Gastrocnemius medialis (tissue), 4 donors: ENCODE measurements around the gene NLK. TPM values are rescaled to one million over a fixed set of nuclear protein-coding genes. Genes with fewer than 3 reads are reported as not detected.

Experiments
- ATAC-seq, 2 donors: fragments of 150-250 bp; one replicate each; pipeline ENCODE4 v1.9.1; 2016
- DNase-seq, 2 donors: peaks; one replicate each; pipeline ENCODE4 v3.0.0-alpha.2; 2019
- H3K27ac ChIP-seq, 4 donors: fragments of 200-600 bp; sonication (generic); 1 replicate in 1 of 4; 2 replicates in 3 of 4; pipeline ENCODE4 v1.5.1; 2016 to 2018; ENCODE audit warnings: mild to moderate bottlenecking in 2 of 4, moderate library complexity in 1 of 4
- H3K27me3 ChIP-seq, 3 donors: fragments of 200-600 bp; sonication (generic) in 2 of 3; 1 replicate in 1 of 3; 2 replicates in 2 of 3; pipeline versions ENCODE4 v1.5.1 to v1.6.0; 2016 to 2019; ENCODE audit warnings: mild to moderate bottlenecking in 1 of 3, moderate library complexity in 1 of 3
- H3K36me3 ChIP-seq, 2 donors: fragments of 200-600 bp; sonication (generic) in 1 of 2; one replicate each; pipeline ENCODE4 v1.5.1; 2017 to 2018
- H3K4me1 ChIP-seq, 2 donors: fragments of 200-600 bp; sonication (generic) in 1 of 2; one replicate each; pipeline ENCODE4 v1.5.1; 2016 to 2017; ENCODE audit warnings: mild to moderate bottlenecking in 2 of 2
- H3K4me3 ChIP-seq, 4 donors: fragments of 200-600 bp; sonication (generic) in 3 of 4; 1 replicate in 1 of 4; 2 replicates in 3 of 4; pipeline ENCODE4 v1.5.1; 2016 to 2019; ENCODE audit warnings: mild to moderate bottlenecking in 2 of 4
- H3K9me3 ChIP-seq, 3 donors: fragments of 200-600 bp; sonication (generic) in 2 of 3; 1 replicate in 1 of 3; 2 replicates in 2 of 3; pipeline ENCODE4 v1.5.1; 2016 to 2019
- CTCF ChIP-seq, 5 experiments: fragments of 450-650 bp in 3 of 5; fragments of 200-600 bp in 2 of 5; sonication (generic) in 2 of 5; IDR thresholded peaks in 4 of 5; conservative IDR thresholded peaks in 1 of 5; 1 replicate in 4 of 5; 2 replicates in 1 of 5; pipeline ENCODE4 v1.5.1; 2016 to 2019; ENCODE audit warnings: antibody characterized with exemption in 5 of 5, mild to moderate bottlenecking in 3 of 5, moderate library complexity in 3 of 5
- POLR2A ChIP-seq, 2 donors: fragments of 450-650 bp; IDR thresholded peaks; one replicate each; pipeline ENCODE4 v1.6.1; 2017; ENCODE audit warnings: antibody characterized with exemption in 2 of 2, mild to moderate bottlenecking in 2 of 2, moderate library complexity in 2 of 2
- in situ Hi-C, 4 donors: fragments of 200-750 bp; cut with MboI; loops; one replicate each; pipeline versions ENCODE4 v1.15.0 to v1.8.0; 2017; ENCODE audit warnings: low sequenced_read_pairs in 4 of 4
- intact Hi-C: fragments of 100-400 bp; cut with DNase I; formaldehyde crosslinking; loops from one replicate; pipeline ENCODE4 v1.15.1; 2023; ENCODE audit warnings: low total_unique reads
- total RNA-seq, 4 donors: library from RNA; depleted of rRNA; stranded (reverse); fragments of >200 nt; gene quantifications; one replicate each; pipeline versions ENCODE4 v1.1.0 to v1.2.3, GENCODE V29; 2016

The NLK gene
- total RNA-seq, 4 donors from 2014 or later, result 6.5 to 11.0 (median 9.1) TPM

- no peaks in the 10 kb centered on the region for H3K4me1 ChIP-seq
- intact Hi-C loops (loop anchor here (2.0 kb wide), 1 partner anchor 19 kb away; no protein-coding TSS in a partner anchor), in situ Hi-C loops (loop anchor here in 1 of 4 donors (25.0 kb wide), 1 partner anchor 92 kb away; no protein-coding TSS in a partner anchor)
- no peaks in the 10 kb centered on the region for H3K9me3 ChIP-seq
- no peak overlapping the region for H3K4me3 ChIP-seq
- DNase-seq, result no peak
- H3K36me3 ChIP-seq, result no peaks in the 10 kb centered on the region
- H3K27me3 ChIP-seq, result no peaks in the 10 kb centered on the region
- H3K27ac ChIP-seq, result no peak overlapping the region
- no peak for ATAC-seq
- TF ChIP-seq POLR2A (IDR thresholded peaks at IDR 0.05), result no peak
- no peak for TF ChIP-seq CTCF (IDR thresholded peaks at IDR 0.05 in 4 of 5, conservative IDR thresholded peaks at IDR 0.05 in 1 of 5)
Observed at GRCh38 chr17:27995554-27995953, 46.9 kb upstream of the NLK start.

GRCh38 chr17:27996202-27997043 lies 46.1 kb upstream of the NLK start:
- Histone ChIP-seq H3K36me3 (no peaks in the 10 kb centered on the region), H3K27ac (no peak overlapping the region), H3K4me1 (no peaks in the 10 kb centered on the region), H3K9me3 (no peaks in the 10 kb centered on the region), H3K4me3 (no peak overlapping the region), H3K27me3 (no peaks in the 10 kb centered on the region)
- TF ChIP-seq CTCF (IDR thresholded peaks at IDR 0.05 in 4 of 5, conservative IDR thresholded peaks at IDR 0.05 in 1 of 5), result no peak
- no peak for TF ChIP-seq POLR2A (IDR thresholded peaks at IDR 0.05)
- ATAC-seq (no peak), DNase-seq (no peak)
- in situ Hi-C loops (loop anchor here in 1 of 4 donors (25.0 kb wide), 1 partner anchor 91 kb away; no protein-coding TSS in a partner anchor), intact Hi-C loops (no loop called here)

GRCh38 chr17:27997044-27997401 lies 45.5 kb upstream of the NLK start:
- H3K36me3 ChIP-seq, result no peaks in the 10 kb centered on the region
- TF ChIP-seq POLR2A (IDR thresholded peaks at IDR 0.05) (no peak), CTCF (IDR thresholded peaks at IDR 0.05 in 4 of 5, conservative IDR thresholded peaks at IDR 0.05 in 1 of 5) (no peak)
- no peaks in the 10 kb centered on the region for H3K9me3 ChIP-seq
- DNase-seq, result no peak
- in situ Hi-C loops, result loop anchor here in 1 of 4 donors (25.0 kb wide), 1 partner anchor 90 kb away; no protein-coding TSS in a partner anchor
- no peaks in the 10 kb centered on the region for H3K27me3 ChIP-seq
- ATAC-seq, result no peak
- intact Hi-C loops, result no loop called here
- no peak overlapping the region for H3K27ac ChIP-seq
- no peak overlapping the region for H3K4me3 ChIP-seq
- H3K4me1 ChIP-seq, result no peaks in the 10 kb centered on the region

GRCh38 chr17:27997522-27997921 lies 45.0 kb upstream of the NLK start:
- no peak overlapping the region for H3K27ac ChIP-seq
- in situ Hi-C loops, result loop anchor here in 1 of 4 donors (25.0 kb wide), 1 partner anchor 90 kb away; no protein-coding TSS in a partner anchor
- intact Hi-C loops, result no loop called here
- no peaks in the 10 kb centered on the region for H3K36me3 ChIP-seq
- H3K4me1 ChIP-seq, result no peaks in the 10 kb centered on the region
- no peaks in the 10 kb centered on the region for H3K27me3 ChIP-seq
- TF ChIP-seq CTCF (IDR thresholded peaks at IDR 0.05 in 4 of 5, conservative IDR thresholded peaks at IDR 0.05 in 1 of 5) (no peak), POLR2A (IDR thresholded peaks at IDR 0.05) (no peak)
- DNase-seq (no peak), ATAC-seq (no peak)
- no peaks in the 10 kb centered on the region for H3K9me3 ChIP-seq
- no peak overlapping the region for H3K4me3 ChIP-seq
